WTC11 (cell line): ENCODE results near the gene MBP. TPM values are rescaled to one million over a fixed set of nuclear protein-coding genes. Genes with fewer than 3 reads are reported as not detected.

ENCODE experiments used
- ATAC-seq: fragments of 200-7000 bp; cut with Tn5 transposase; 2 replicates; pipeline ENCODE4 v1.10.0; 2021; ENCODE audit warnings: mild to moderate bottlenecking, moderate library complexity
- CTCF ChIA-PET: fragments of 300-600 bp; sonication (Branson Sonifier 250); formaldehyde crosslinking; loops from one replicate; lab custom pipeline; 2021; ENCODE audit warnings: antibody characterized with exemption; lab: Charles Lee
- POLR2A ChIA-PET: fragments of 350-600 bp; sonication (Branson Sonifier 250); formaldehyde crosslinking; loops from one replicate; lab custom pipeline; 2021; ENCODE audit warnings: antibody characterized with exemption; lab: Charles Lee
- DNase-seq: peaks from one replicate; pipeline ENCODE4 v3.0.0; 2021; ENCODE audit warnings: low spot score
- H3K27ac Mint-ChIP-seq: 2 replicates; pipeline ENCODE4 v1.8.0; 2021; ENCODE audit warnings: mixed read lengths
- H3K27me3 Mint-ChIP-seq: 2 replicates; pipeline ENCODE4 v1.8.0; 2021; ENCODE audit warnings: low read depth, mild to moderate bottlenecking, moderate library complexity, mixed read lengths
- H3K36me3 Mint-ChIP-seq: 2 replicates; pipeline ENCODE4 v1.8.0; 2021; ENCODE audit warnings: mixed read lengths
- H3K4me1 Mint-ChIP-seq: 2 replicates; pipeline ENCODE4 v1.8.0; 2022; ENCODE audit warnings: mixed read lengths
- H3K4me3 Mint-ChIP-seq: 2 replicates; pipeline ENCODE4 v1.8.0; 2021; ENCODE audit warnings: mild to moderate bottlenecking, moderate library complexity, mixed read lengths
- H3K9me3 Mint-ChIP-seq: 2 replicates; pipeline ENCODE4 v1.8.0; 2021; ENCODE audit warnings: mixed read lengths
- FOXK1 ChIP-seq: sonication (generic); formaldehyde crosslinking; IDR thresholded peaks from 2 replicates; pipeline ENCODE4 v1.8.0; 2022; ENCODE audit warnings: mild to moderate bottlenecking, moderate library complexity, missing genetic modification reagents
- FOXP1 ChIP-seq: sonication (generic); formaldehyde crosslinking; IDR thresholded peaks from 2 replicates; pipeline ENCODE4 v1.8.0; 2022; ENCODE audit warnings: missing genetic modification reagents, mild to moderate bottlenecking, moderate library complexity, borderline replicate concordance
- GTF2I ChIP-seq: fragments of 250-450 bp; sonication (Bioruptor Pico); conservative IDR thresholded peaks from 2 replicates; pipeline ENCODE4 v1.4.0; 2021; ENCODE audit warnings: mild to moderate bottlenecking
- NFYB ChIP-seq: sonication (generic); formaldehyde crosslinking; conservative IDR thresholded peaks from 2 replicates; pipeline ENCODE4 v1.8.0; 2022; ENCODE audit warnings: low read depth, missing genetic modification reagents
- PREB ChIP-seq: sonication (generic); formaldehyde crosslinking; IDR thresholded peaks from 2 replicates; pipeline ENCODE4 v1.8.1; 2022; ENCODE audit warnings: mild to moderate bottlenecking, missing genetic modification reagents, moderate library complexity, borderline replicate concordance
- TEAD4 ChIP-seq: sonication (generic); formaldehyde crosslinking; IDR thresholded peaks from 2 replicates; pipeline ENCODE4 v1.8.0; 2022; ENCODE audit warnings: mild to moderate bottlenecking, missing genetic modification reagents
- TP53 ChIP-seq: sonication (generic); formaldehyde crosslinking; IDR thresholded peaks from 2 replicates; pipeline ENCODE4 v1.8.1; 2023; ENCODE audit warnings: mild to moderate bottlenecking, missing genetic modification reagents
- ZNF416 ChIP-seq: fragments of 250-450 bp; sonication (Bioruptor Pico); IDR thresholded peaks from 2 replicates; pipeline ENCODE4 v1.9.0; 2021; ENCODE audit warnings: mild to moderate bottlenecking, inconsistent platforms
- ZNF532 ChIP-seq: fragments of 250-450 bp; sonication (Bioruptor Pico); IDR thresholded peaks from 2 replicates; pipeline ENCODE4 v1.9.0; 2021; ENCODE audit warnings: mild to moderate bottlenecking, borderline replicate concordance
- total RNA-seq: library from RNA; stranded (reverse); gene quantifications from 3 replicates; pipeline ENCODE4 v1.2.3, GENCODE V29; 2021
- TF ChIP-seq, protein P1 (sequence below): sonication (generic); formaldehyde crosslinking; IDR thresholded peaks from 2 replicates; pipeline ENCODE4 v1.8.1; 2023; ENCODE audit warnings: mild to moderate bottlenecking, missing genetic modification reagents, moderate library complexity
- TF ChIP-seq, protein P2 (sequence below): sonication (generic); formaldehyde crosslinking; IDR thresholded peaks from 2 replicates; pipeline ENCODE4 v1.8.1; 2023; ENCODE audit warnings: mild to moderate bottlenecking, missing genetic modification reagents

Gene MBP
- total RNA-seq, 1 experiment from 2014 or later: 19.6 TPM

- CTCF ChIA-PET: interaction anchor here (1.5 to 1.9 kb wide), 2 partner anchors 12 to 14 kb away, joined by 4 to 5 read pairs; no protein-coding TSS in a partner anchor
- peaks cover 52% of the 10 kb centered on the region for H3K4me1 Mint-ChIP-seq
Measured at GRCh38 chr18:77108821-77109647, 23.5 kb downstream of the MBP start.

More at GRCh38 chr18:77108821-77109647, 23.5 kb downstream of the MBP start:
- POLR2A ChIA-PET: no interaction called here
- TF ChIP-seq PREB (CRISPR knock-in tag) (no peak), TP53 (CRISPR knock-in tag) (no peak), NFYB (CRISPR knock-in tag) (no peak), TEAD4 (CRISPR knock-in tag) (no peak), ZNF532 (CRISPR knock-in tag) (no peak), FOXK1 (CRISPR knock-in tag) (no peak), FOXP1 (CRISPR knock-in tag) (no peak), ZNF416 (no peak), GTF2I (CRISPR knock-in tag) (no peak)
- TF ChIP-seq, protein P1, sequence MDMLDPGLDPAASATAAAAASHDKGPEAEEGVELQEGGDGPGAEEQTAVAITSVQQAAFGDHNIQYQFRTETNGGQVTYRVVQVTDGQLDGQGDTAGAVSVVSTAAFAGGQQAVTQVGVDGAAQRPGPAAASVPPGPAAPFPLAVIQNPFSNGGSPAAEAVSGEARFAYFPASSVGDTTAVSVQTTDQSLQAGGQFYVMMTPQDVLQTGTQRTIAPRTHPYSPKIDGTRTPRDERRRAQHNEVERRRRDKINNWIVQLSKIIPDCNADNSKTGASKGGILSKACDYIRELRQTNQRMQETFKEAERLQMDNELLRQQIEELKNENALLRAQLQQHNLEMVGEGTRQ (CRISPR knock-in tag): no peak
- TF ChIP-seq, protein P2, sequence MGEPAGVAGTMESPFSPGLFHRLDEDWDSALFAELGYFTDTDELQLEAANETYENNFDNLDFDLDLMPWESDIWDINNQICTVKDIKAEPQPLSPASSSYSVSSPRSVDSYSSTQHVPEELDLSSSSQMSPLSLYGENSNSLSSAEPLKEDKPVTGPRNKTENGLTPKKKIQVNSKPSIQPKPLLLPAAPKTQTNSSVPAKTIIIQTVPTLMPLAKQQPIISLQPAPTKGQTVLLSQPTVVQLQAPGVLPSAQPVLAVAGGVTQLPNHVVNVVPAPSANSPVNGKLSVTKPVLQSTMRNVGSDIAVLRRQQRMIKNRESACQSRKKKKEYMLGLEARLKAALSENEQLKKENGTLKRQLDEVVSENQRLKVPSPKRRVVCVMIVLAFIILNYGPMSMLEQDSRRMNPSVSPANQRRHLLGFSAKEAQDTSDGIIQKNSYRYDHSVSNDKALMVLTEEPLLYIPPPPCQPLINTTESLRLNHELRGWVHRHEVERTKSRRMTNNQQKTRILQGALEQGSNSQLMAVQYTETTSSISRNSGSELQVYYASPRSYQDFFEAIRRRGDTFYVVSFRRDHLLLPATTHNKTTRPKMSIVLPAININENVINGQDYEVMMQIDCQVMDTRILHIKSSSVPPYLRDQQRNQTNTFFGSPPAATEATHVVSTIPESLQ (CRISPR knock-in tag): no peak
- TF ChIP-seq, all 79 proteins: peak for 0
- DNase-seq (no peak), ATAC-seq (no peak)
- no peaks in the 10 kb centered on the region for H3K9me3 Mint-ChIP-seq
- H3K27ac Mint-ChIP-seq: no peak overlapping the region
- no peak overlapping the region for H3K4me3 Mint-ChIP-seq
- H3K27me3 Mint-ChIP-seq: no peaks in the 10 kb centered on the region
- H3K36me3 Mint-ChIP-seq: peaks cover 4% of the 10 kb centered on the region
